ENCODE data around the gene FAM170B. TPM values are rescaled to one million over a fixed set of nuclear protein-coding genes. Genes with fewer than 3 reads are reported as not detected.
A peak's percentile ranks its signal among the peaks of the same experiment; 100 is the strongest.

The FAM170B gene
- total and polyA plus RNA-seq, 5 donors: not detected

GRCh38 chr10:49151481-49151880 is 17.7 kb upstream of the FAM170B start:
- DNase-seq (no peak), ATAC-seq (no peak)
- WGBS: 84% methylated on average over 1 of the region's 1 CpG
- no peaks in the 10 kb centered on the region for H3K27me3 ChIP-seq (ENCODE audit: control insufficient read depth, insufficient read depth)
- H3K4me1 ChIP-seq (ENCODE audit: control insufficient read depth, insufficient read depth, low read length): peaks cover 3% of the 10 kb centered on the region
- intact Hi-C loops (cut with DNase I): loop anchor here in 1 of 4 donors (10.0 kb wide), 1 partner anchor 487 kb away; no protein-coding TSS in a partner anchor
- H3K4me3 ChIP-seq (ENCODE audit: low read length): no peak overlapping the region
- no peaks in the 10 kb centered on the region for H3K9me3 ChIP-seq (ENCODE audit: control insufficient read depth, low read length)
- no peak overlapping the region for H3K27ac ChIP-seq (ENCODE audit: low read length)

- intact Hi-C loops (cut with DNase I): loop anchor here in 1 of 4 donors (10.0 kb wide), 1 partner anchor 486 kb away; no protein-coding TSS in a partner anchor
- DNase-seq (no peak), ATAC-seq (no peak)
- Histone ChIP-seq H3K27ac (ENCODE audit: low read length) (no peak overlapping the region), H3K4me3 (ENCODE audit: low read length) (no peak overlapping the region), H3K27me3 (ENCODE audit: control insufficient read depth, insufficient read depth) (no peaks in the 10 kb centered on the region), H3K9me3 (ENCODE audit: control insufficient read depth, low read length) (no peaks in the 10 kb centered on the region), H3K4me1 (ENCODE audit: control insufficient read depth, insufficient read depth, low read length) (peaks cover 3% of the 10 kb centered on the region)
- WGBS: 54% methylated on average over 2 of the region's 2 CpGs
Observed at GRCh38 chr10:49151025-49151445, 17.2 kb upstream of the FAM170B start.

- no peaks in the 10 kb centered on the region for H3K9me3 ChIP-seq (ENCODE audit: control insufficient read depth, low read length)
- H3K4me3 ChIP-seq (ENCODE audit: low read length): no peak overlapping the region
- ATAC-seq (no peak), DNase-seq (no peak)
- 69% methylated on average over 5 of the region's 5 CpGs for WGBS
- peaks cover 3% of the 10 kb centered on the region for H3K4me1 ChIP-seq (ENCODE audit: control insufficient read depth, insufficient read depth, low read length)
- intact Hi-C loops (cut with DNase I): loop anchor here in 1 of 4 donors (10.0 kb wide), 1 partner anchor 486 kb away; no protein-coding TSS in a partner anchor
- no peaks in the 10 kb centered on the region for H3K27me3 ChIP-seq (ENCODE audit: control insufficient read depth, insufficient read depth)
- no peak overlapping the region for H3K27ac ChIP-seq (ENCODE audit: low read length)
Observed at GRCh38 chr10:49150426-49150825, 16.6 kb upstream of the FAM170B start.

DNA sequence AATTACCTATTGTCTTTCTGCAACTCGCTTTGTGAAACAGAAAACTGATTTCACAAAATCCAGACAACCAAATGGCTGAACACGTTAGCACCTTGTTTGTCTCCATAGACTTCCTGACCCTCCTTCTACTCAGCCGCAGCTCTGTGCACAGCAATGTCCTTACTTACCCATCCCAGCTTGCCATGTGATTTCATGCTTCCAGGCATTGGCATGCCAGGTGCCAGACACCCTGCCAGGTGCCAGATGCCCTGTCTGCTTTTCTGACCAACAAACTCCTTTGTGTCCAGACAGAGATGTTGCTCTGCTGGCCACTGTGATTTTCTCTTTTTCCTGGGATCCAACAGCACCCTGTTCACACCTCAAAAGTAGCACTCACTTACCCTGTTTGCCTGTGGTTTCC is 16.1 kb upstream of the FAM170B start:
- H3K27me3 ChIP-seq (ENCODE audit: control insufficient read depth, insufficient read depth): no peaks in the 10 kb centered on the region
- H3K4me3 ChIP-seq (ENCODE audit: low read length): no peak overlapping the region
- DNase-seq (no peak), ATAC-seq (no peak)
- intact Hi-C loops (cut with DNase I): loop anchor here in 1 of 4 donors (10.0 kb wide), 1 partner anchor 485 kb away; no protein-coding TSS in a partner anchor
- H3K9me3 ChIP-seq (ENCODE audit: control insufficient read depth, low read length): no peaks in the 10 kb centered on the region
- peaks cover 3% of the 10 kb centered on the region for H3K4me1 ChIP-seq (ENCODE audit: control insufficient read depth, insufficient read depth, low read length)
- no peak overlapping the region for H3K27ac ChIP-seq (ENCODE audit: low read length)
- 83% methylated on average over 3 of the region's 3 CpGs for WGBS

DNA sequence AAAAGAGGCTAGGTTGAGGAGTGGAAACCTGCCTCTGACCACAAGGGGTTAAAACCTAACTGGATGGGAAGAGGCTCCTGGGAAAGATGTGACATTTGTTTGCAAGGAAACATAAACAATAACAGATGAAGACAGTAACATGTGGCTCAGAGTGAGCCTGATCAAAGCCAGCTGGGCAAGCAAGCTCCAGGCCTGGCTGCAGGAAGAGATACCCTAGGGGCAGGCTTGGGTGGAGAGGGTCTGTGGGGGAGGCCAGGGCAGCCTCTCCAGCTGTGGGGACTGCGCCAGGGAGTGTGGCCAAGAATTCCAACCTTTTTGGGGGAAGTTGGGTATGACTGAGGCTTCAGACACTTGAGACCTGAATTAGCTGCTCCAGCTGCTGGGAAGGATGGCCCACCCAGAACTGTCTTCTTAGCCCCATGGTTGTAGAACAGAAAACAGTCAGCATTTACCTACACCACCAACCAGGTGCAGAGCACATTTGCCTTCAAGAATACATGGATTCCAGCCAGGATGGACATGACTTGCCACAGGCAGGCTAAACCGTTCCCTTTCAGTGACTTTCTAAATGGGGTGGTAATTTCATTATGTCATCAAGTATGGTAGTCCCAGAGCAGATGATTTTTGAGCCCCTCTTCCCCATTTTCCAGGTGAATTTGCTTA is 10.4 kb upstream of the FAM170B start:
- no peak for DNase-seq
- intact Hi-C loops (cut with DNase I): no loop called here
- no peak for ATAC-seq
- H3K4me1 ChIP-seq (ENCODE audit: control insufficient read depth, insufficient read depth, low read length): peaks cover 8% of the 10 kb centered on the region
- 71% methylated on average over 2 of the region's 2 CpGs for WGBS
- no peaks in the 10 kb centered on the region for H3K27me3 ChIP-seq (ENCODE audit: control insufficient read depth, insufficient read depth)
- no peak overlapping the region for H3K27ac ChIP-seq (ENCODE audit: low read length)
- H3K4me3 ChIP-seq (ENCODE audit: low read length): no peak overlapping the region
- H3K9me3 ChIP-seq (ENCODE audit: control insufficient read depth, low read length): no peaks in the 10 kb centered on the region

GRCh38 chr10:49143249-49143648 is 9.4 kb upstream of the FAM170B start:
- intact Hi-C loops (cut with DNase I): no loop called here
- H3K9me3 ChIP-seq (ENCODE audit: control insufficient read depth, low read length): no peaks in the 10 kb centered on the region
- ATAC-seq: no peak

DNA sequence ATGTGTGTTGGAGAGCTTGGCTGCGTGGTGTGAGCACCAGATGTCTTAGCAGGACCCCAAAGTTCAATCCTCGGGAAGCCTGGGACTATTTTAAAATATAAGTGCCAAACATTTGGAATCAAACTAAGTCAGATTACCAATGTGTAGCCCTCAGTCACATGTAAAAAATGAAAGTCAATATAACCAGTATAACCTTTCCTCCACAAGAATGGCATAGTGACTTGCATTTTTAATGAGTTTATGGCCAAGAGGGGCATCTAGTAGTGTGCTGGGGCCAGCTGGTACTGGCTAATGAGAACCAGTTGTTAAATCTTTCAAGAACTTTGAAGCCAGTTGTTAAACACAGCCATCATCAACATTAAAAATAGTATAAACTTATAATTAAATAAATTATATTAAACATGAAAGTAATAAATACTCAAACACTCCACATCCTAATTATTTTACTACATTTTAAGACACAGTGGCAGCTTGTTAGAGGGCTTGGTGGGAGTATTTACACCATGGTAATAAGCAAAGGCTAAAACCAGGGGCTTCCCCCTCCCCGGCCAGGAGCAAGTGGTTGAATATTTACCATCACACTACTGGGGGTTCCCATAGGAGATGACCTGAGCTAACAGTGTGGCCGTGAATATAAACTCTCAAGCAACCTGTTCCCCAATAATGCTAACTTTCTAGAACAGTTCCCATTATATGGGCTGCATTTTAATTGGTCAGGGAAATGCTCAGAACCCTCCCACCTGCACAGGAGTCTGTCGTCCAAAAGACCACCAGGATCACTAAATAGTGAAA is 7.9 kb upstream of the FAM170B start:
- ATAC-seq: no peak

More at GRCh38 chr10:49143249-49143648, 9.4 kb upstream of the FAM170B start:
- H3K27ac ChIP-seq (ENCODE audit: low read length): no peak overlapping the region
- no peaks in the 10 kb centered on the region for H3K27me3 ChIP-seq (ENCODE audit: control insufficient read depth, insufficient read depth)
- no peak for DNase-seq
- H3K4me3 ChIP-seq (ENCODE audit: low read length): no peak overlapping the region
- peaks cover 12% of the 10 kb centered on the region for H3K4me1 ChIP-seq (ENCODE audit: control insufficient read depth, insufficient read depth, low read length)

GRCh38 chr10:49140304-49141177 is 6.7 kb upstream of the FAM170B start:
- Histone ChIP-seq H3K4me1 (ENCODE audit: control insufficient read depth, insufficient read depth, low read length) (peaks cover 12% of the 10 kb centered on the region), H3K4me3 (ENCODE audit: low read length) (no peak overlapping the region), H3K9me3 (ENCODE audit: control insufficient read depth, low read length) (no peaks in the 10 kb centered on the region), H3K27ac (ENCODE audit: low read length) (no peak overlapping the region), H3K27me3 (ENCODE audit: control insufficient read depth, insufficient read depth) (no peaks in the 10 kb centered on the region)
- DNase-seq (no peak), ATAC-seq (no peak)
- intact Hi-C loops (cut with DNase I): no loop called here
- WGBS: 85% methylated on average over 5 of the region's 5 CpGs

More for the DNA sequence above, 7.9 kb upstream of the FAM170B start:
- H3K27me3 ChIP-seq (ENCODE audit: control insufficient read depth, insufficient read depth): no peaks in the 10 kb centered on the region
- intact Hi-C loops (cut with DNase I): no loop called here
- peaks cover 12% of the 10 kb centered on the region for H3K4me1 ChIP-seq (ENCODE audit: control insufficient read depth, insufficient read depth, low read length)
- no peaks in the 10 kb centered on the region for H3K9me3 ChIP-seq (ENCODE audit: control insufficient read depth, low read length)
- no peak for DNase-seq
- no peak overlapping the region for H3K27ac ChIP-seq (ENCODE audit: low read length)
- no peak overlapping the region for H3K4me3 ChIP-seq (ENCODE audit: low read length)
- WGBS: 85% methylated on average over 5 of the region's 5 CpGs

- intact Hi-C loops (cut with DNase I): no loop called here
- Histone ChIP-seq H3K9me3 (ENCODE audit: control insufficient read depth, low read length) (no peaks in the 10 kb centered on the region), H3K27me3 (ENCODE audit: control insufficient read depth, insufficient read depth) (no peaks in the 10 kb centered on the region), H3K4me1 (ENCODE audit: control insufficient read depth, insufficient read depth, low read length) (peaks cover 12% of the 10 kb centered on the region), H3K4me3 (ENCODE audit: low read length) (no peak overlapping the region), H3K27ac (ENCODE audit: low read length) (no peak overlapping the region)
- peak in 1 of 2 donors; percentile 26 for ATAC-seq
- DNase-seq: no peak
- WGBS: 87% methylated on average over 4 of the region's 4 CpGs
Observed at GRCh38 chr10:49139846-49140195, 6.0 kb upstream of the FAM170B start.

DNA sequence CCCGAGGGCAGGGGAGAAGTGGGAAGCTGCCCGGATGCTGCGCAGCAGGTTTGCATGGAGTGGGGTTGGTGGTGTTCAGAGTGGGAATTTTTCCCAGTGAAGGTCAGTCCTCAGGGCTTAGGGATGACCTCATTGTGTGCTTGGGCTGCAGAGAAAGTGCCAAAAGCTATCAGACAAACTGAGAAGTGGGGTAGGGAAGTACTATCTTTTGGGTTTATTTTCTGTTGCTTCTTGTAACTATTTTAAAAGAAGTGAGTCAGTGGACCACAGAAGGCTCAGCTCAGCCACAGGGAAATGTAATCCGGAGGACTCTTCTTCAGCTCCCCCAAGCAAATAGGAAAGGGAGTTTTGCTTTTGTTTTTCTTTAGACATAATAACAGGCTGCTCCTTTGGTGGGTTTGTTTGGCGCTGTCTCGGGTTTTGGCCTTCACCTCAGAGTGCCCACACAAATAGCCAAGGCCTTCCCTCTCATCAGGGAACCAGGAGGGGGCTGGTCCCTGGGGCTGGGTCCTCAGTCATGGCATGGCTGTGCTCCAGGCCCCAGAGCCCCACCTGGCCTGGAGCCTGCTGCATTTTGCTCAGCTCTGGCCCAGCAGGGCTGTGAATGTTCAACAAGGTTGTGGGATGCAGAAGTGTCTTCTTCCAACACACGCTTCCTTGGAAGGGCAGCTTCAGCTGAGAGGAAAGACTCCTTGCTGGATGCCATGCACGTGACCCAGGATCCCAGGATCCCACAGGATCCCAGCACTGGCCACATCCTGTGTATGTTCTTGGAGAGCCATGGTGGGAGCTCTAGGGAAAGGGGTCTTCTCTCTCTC is 5.4 kb upstream of the FAM170B start:
- no peak overlapping the region for H3K4me3 ChIP-seq (ENCODE audit: low read length)
- no peaks in the 10 kb centered on the region for H3K9me3 ChIP-seq (ENCODE audit: control insufficient read depth, low read length)
- no peaks in the 10 kb centered on the region for H3K27me3 ChIP-seq (ENCODE audit: control insufficient read depth, insufficient read depth)
- peak overlapping the region; percentile 48 for H3K27ac ChIP-seq (ENCODE audit: low read length)
- peaks cover 12% of the 10 kb centered on the region for H3K4me1 ChIP-seq (ENCODE audit: control insufficient read depth, insufficient read depth, low read length)
- intact Hi-C loops (cut with DNase I): no loop called here
- 59% methylated on average over 8 of the region's 8 CpGs for WGBS
- DNase-seq: peak in 1 of 3 donors; percentile 51
- ATAC-seq: peak; percentile 61 to 64

All from right cardiac atrium (tissue), 5 donors.